Measurements from ENCODE around the gene NPIPB8.
"Not testable (repeated sequence)": the region's sequence is repeated elsewhere in the genome, so short reads cannot be mapped to it uniquely, and the experiment has no call there.

The NPIPB8 gene

DNA sequence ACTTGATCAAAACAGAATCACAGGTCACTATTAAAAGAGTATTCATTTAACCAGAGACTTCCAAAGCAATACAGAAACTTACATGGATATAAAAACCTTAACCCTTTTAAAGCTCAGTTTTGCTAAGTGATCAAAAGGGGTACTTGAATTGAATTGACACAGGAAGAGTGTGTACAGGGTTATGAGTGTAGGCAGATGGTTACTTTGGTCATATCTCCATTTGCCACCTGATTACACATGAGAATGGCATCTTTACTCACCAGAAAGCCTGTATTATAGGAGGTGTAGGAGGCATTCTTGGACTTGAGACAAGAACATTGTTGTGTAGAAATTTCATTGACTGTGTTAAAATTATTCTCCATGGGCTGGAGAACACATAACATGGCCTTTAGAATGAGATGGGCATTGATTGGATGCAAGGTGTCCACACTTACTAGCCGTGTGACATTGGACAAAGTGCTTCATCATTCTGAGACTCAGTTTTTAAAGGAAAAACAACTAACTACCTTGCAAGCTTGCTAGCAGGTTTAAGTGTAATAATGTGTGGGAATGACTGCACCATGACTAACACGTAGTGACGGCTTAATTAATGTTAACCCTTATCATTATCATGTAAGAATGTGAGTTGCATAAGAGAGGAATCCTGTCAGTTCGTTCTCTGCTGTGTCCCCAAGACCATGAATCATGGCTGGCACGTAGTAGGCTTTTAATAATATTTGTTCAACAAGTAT, 1.6 kb upstream of the NPIPB8 start:
- H3K9me3 Mint-ChIP-seq; H3K4me1 Mint-ChIP-seq (ENCODE audit: low read depth); H3K4me3 Mint-ChIP-seq; H3K27ac Mint-ChIP-seq; H3K27me3 Mint-ChIP-seq (ENCODE audit: low read depth); H3K36me3 Mint-ChIP-seq (ENCODE audit: low read depth); DNase-seq (ENCODE audit: low spot score): not testable (repeated sequence)

DNA sequence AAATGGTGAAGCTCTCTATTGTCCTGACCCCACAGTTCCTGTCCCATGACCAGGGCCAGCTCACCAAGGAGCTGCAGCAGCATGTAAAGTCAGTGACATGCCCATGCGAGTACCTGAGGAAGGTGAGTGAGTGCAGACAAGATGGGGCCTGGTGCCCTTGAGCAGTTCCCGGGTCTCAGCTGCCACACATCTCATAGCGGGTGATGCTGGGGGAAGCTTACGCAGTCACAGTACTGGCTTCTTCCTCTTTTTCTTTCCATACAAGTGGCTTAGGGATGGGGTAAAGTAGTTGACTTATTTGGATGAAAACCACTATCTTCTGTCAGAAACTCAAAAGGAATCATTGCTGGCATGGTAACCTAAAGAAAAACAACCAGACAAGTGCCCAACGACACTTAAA, 494 bp downstream of the NPIPB8 start:
- not testable (repeated sequence) for H3K27me3 Mint-ChIP-seq (ENCODE audit: low read depth); H3K4me1 Mint-ChIP-seq (ENCODE audit: low read depth); DNase-seq (ENCODE audit: low spot score); H3K4me3 Mint-ChIP-seq; H3K9me3 Mint-ChIP-seq; H3K36me3 Mint-ChIP-seq (ENCODE audit: low read depth); H3K27ac Mint-ChIP-seq

GRCh38 chr16:28639959-28640358, 2.1 kb downstream of the NPIPB8 start:
- H3K4me1 Mint-ChIP-seq (ENCODE audit: low read depth); H3K9me3 Mint-ChIP-seq; H3K27me3 Mint-ChIP-seq (ENCODE audit: low read depth); H3K4me3 Mint-ChIP-seq; H3K27ac Mint-ChIP-seq; DNase-seq (ENCODE audit: low spot score); H3K36me3 Mint-ChIP-seq (ENCODE audit: low read depth): not testable (repeated sequence)

DNA sequence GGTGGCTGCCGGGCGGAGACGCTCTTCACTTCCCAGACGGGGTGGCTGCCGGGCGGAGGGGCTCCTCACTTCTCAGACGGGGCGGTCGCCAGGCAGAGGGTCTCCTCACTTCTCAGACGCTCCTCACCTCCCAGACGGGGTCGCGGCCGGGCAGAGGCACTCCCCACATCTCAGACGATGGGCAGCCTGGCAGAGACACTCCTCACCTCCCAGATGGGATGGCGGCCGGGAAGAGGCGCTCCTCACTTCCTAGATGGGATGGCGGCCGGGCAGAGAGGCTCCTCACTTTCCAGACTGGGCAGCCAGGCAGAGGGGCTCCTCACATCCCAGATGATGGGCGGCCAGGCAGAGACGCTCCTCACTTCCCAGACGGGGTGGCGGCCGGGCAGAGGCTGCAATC, 28.4 kb downstream of the NPIPB8 start:
- H3K4me1 Mint-ChIP-seq (ENCODE audit: low read depth); H3K27ac Mint-ChIP-seq; H3K4me3 Mint-ChIP-seq; H3K36me3 Mint-ChIP-seq (ENCODE audit: low read depth); H3K27me3 Mint-ChIP-seq (ENCODE audit: low read depth); H3K9me3 Mint-ChIP-seq; DNase-seq (ENCODE audit: low spot score): not testable (repeated sequence)

- H3K4me1 Mint-ChIP-seq (ENCODE audit: low read depth); H3K4me3 Mint-ChIP-seq; H3K27ac Mint-ChIP-seq; H3K9me3 Mint-ChIP-seq; H3K27me3 Mint-ChIP-seq (ENCODE audit: low read depth); H3K36me3 Mint-ChIP-seq (ENCODE audit: low read depth); DNase-seq (ENCODE audit: low spot score): not testable (repeated sequence)
Measured at GRCh38 chr16:28667480-28667879, 29.6 kb downstream of the NPIPB8 start.

DNA sequence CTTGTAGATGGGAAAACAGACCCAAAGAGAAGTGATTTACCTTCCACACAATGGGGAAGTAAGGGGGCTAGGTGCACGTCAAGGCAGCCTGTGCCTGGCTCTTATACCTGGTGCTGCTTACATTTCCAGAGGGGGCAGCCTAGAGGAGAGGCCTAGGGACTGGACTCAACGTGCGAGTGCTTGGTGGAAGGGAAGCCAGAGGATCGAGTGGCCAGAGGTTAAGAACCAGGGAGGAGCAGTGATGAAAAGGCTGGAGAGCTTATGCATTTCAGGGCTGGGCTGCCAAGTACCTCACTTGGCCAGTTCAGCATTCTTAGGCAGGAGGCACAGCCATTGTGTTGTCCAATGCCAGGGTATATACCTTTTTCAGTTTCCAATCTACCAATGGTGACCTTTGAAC, 30.3 kb downstream of the NPIPB8 start:
- H3K27me3 Mint-ChIP-seq (ENCODE audit: low read depth); H3K27ac Mint-ChIP-seq; H3K9me3 Mint-ChIP-seq; DNase-seq (ENCODE audit: low spot score); H3K36me3 Mint-ChIP-seq (ENCODE audit: low read depth); H3K4me1 Mint-ChIP-seq (ENCODE audit: low read depth); H3K4me3 Mint-ChIP-seq: not testable (repeated sequence)

- not testable (repeated sequence) for H3K4me1 Mint-ChIP-seq (ENCODE audit: low read depth); H3K27me3 Mint-ChIP-seq (ENCODE audit: low read depth); DNase-seq (ENCODE audit: low spot score); H3K36me3 Mint-ChIP-seq (ENCODE audit: low read depth); H3K27ac Mint-ChIP-seq; H3K9me3 Mint-ChIP-seq
- peak overlapping the region; percentile 45 for H3K4me3 Mint-ChIP-seq
Measured at GRCh38 chr16:28688327-28688952, 50.6 kb downstream of the NPIPB8 start.

DNA sequence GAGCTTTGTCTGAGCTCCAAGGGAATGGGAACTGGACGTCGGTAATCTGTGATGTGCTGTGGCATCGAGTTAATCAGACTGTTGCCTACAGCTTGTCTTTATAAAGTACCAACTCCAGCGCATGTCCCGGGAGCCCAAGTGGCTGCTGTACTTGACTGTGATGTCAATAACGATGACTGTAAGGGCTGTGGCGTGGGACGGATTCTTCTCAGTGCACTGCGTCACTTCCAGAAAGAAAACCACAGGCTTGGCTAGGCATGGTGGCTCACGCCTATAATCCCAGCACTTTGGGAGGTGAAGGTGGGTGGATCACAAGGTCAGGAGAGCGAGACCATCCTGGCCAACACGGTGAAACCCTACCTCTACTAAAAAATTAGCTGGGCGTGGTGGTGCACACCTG, 51.6 kb downstream of the NPIPB8 start:
- not testable (repeated sequence) for DNase-seq (ENCODE audit: low spot score); H3K27me3 Mint-ChIP-seq (ENCODE audit: low read depth); H3K4me1 Mint-ChIP-seq (ENCODE audit: low read depth); H3K27ac Mint-ChIP-seq; H3K4me3 Mint-ChIP-seq; H3K36me3 Mint-ChIP-seq (ENCODE audit: low read depth); H3K9me3 Mint-ChIP-seq

GRCh38 chr16:28691722-28692121, 53.9 kb downstream of the NPIPB8 start:
- not testable (repeated sequence) for DNase-seq (ENCODE audit: low spot score); H3K4me1 Mint-ChIP-seq (ENCODE audit: low read depth); H3K9me3 Mint-ChIP-seq; H3K36me3 Mint-ChIP-seq (ENCODE audit: low read depth); H3K27me3 Mint-ChIP-seq (ENCODE audit: low read depth); H3K27ac Mint-ChIP-seq; H3K4me3 Mint-ChIP-seq

- H3K27ac Mint-ChIP-seq; H3K9me3 Mint-ChIP-seq; H3K4me3 Mint-ChIP-seq; H3K4me1 Mint-ChIP-seq (ENCODE audit: low read depth); H3K36me3 Mint-ChIP-seq (ENCODE audit: low read depth); H3K27me3 Mint-ChIP-seq (ENCODE audit: low read depth); DNase-seq (ENCODE audit: low spot score): not testable (repeated sequence)
Measured at GRCh38 chr16:28693257-28693950, 55.5 kb downstream of the NPIPB8 start.

GRCh38 chr16:28699792-28700191, 61.9 kb downstream of the NPIPB8 start:
- not testable (repeated sequence) for H3K9me3 Mint-ChIP-seq; H3K27ac Mint-ChIP-seq; H3K4me1 Mint-ChIP-seq (ENCODE audit: low read depth); DNase-seq (ENCODE audit: low spot score); H3K27me3 Mint-ChIP-seq (ENCODE audit: low read depth); H3K36me3 Mint-ChIP-seq (ENCODE audit: low read depth); H3K4me3 Mint-ChIP-seq

DNA sequence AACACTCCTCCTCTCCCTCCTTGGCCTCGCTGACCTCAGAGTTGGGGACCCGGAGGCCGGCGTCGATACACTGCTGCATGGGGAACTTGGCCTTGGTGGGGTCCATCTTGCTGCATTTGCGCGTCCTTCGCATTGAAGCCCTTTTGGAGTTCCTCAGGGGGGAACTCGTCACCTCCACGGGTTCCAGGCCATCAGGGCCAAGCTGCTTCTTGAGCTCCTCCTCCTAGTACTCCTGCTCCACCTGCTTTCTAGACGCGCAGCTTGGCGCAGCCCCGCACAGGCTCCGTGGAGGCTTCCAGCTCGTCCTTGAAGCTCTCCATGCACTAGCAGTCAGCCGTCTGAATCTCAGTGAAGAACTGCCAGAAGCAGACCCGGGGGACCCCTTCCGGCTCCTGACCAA, 62.5 kb downstream of the NPIPB8 start:
- H3K27me3 Mint-ChIP-seq (ENCODE audit: low read depth); H3K4me3 Mint-ChIP-seq; H3K27ac Mint-ChIP-seq; H3K4me1 Mint-ChIP-seq (ENCODE audit: low read depth); H3K9me3 Mint-ChIP-seq; H3K36me3 Mint-ChIP-seq (ENCODE audit: low read depth); DNase-seq (ENCODE audit: low spot score): not testable (repeated sequence)

DNA sequence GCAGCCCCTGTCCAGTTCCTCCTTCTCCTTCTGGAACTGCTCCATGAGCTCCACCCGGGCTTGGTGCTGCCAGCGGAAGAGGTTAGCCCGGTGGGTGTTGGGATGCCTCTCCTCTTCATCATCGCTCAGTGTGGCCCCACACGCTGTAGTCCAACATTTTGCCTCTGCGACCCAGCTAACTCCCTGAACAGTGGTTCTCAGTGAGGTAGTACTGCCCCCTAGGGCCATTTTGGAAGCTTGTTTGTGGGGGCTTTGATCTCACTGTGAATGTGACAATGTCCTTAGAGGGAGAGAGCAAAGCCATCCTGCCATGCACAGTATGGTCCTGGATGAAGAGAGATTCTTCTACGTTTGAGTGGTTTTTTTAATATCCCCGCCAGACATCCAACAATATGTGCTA, 63.5 kb downstream of the NPIPB8 start:
- H3K27me3 Mint-ChIP-seq (ENCODE audit: low read depth); H3K4me3 Mint-ChIP-seq: not testable (repeated sequence)

DNA sequence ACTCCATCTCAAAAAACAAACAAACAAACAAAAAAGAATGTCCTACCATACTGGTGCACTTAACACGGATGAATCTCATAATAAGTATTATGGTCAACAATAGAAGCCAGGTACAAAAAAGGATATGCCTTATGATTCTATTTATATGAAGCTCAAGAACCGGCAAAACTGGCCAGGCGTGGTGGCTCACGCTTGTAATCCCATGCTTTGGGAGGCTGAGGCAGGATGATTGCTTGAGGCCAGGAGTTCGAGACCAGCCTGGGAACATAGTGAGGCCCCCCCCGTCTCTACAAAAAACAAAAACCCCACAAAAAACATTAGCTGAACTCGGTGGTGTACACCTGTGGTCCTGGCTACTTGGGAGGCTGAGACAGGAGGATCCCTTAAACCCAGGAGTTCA, 66.4 kb downstream of the NPIPB8 start:
- H3K27ac Mint-ChIP-seq; H3K4me1 Mint-ChIP-seq (ENCODE audit: low read depth); H3K4me3 Mint-ChIP-seq; DNase-seq (ENCODE audit: low spot score); H3K27me3 Mint-ChIP-seq (ENCODE audit: low read depth); H3K9me3 Mint-ChIP-seq; H3K36me3 Mint-ChIP-seq (ENCODE audit: low read depth): not testable (repeated sequence)

More for the DNA sequence above, 63.5 kb downstream of the NPIPB8 start:
- H3K9me3 Mint-ChIP-seq; H3K36me3 Mint-ChIP-seq (ENCODE audit: low read depth); DNase-seq (ENCODE audit: low spot score); H3K4me1 Mint-ChIP-seq (ENCODE audit: low read depth); H3K27ac Mint-ChIP-seq: not testable (repeated sequence)
